SIG-M5 treated with dmso at 0.1 percent for 504 hours (cell line): ENCODE data around the gene FAM200C.

Experiments used
- DNase-seq: peaks from one replicate; lab custom pipeline; 2025; ENCODE audit not compliant: unreplicated experiment; lab: John Stamatoyannopoulos, UW

Gene FAM200C

DNA sequence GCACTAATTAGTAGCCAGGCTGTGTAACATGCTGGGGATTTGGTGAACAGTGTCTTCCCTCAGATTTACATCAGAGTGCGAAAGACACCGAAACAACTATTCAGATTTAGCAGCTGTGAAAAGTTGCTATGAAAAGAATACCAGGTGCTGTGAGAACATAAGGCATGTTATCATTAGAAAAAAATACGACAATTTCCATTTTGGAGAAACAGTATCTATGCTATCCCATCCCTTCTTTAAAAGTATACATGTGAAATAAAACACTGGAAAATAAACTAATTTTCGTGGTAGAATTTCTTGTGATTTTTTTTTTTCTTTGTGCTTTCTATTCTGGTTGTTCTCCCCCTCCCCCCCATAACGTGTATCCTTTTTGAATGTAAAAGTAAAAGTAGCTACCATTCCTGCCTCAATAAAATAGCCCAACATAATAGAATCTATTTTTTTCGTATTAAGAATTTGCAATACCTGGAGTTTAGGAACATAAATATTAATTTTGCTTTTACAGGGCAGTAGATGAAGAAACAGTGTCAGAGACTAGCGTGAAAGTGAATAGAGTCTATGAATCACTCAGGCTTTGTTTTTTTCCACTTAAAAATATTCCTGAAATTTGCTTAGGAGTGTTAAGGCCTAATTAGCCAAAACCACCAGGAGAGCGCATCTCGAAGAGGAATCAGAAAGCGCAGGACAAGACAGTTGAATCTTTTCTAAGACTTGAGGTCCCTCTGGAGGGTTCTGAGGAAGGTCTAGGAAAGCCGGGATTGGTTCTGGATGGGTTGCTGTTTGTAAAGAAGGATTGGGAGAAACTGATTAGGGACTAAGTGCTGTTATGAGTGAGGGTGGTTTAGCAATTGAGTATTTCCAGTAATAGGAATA is 19.8 kb upstream of the FAM200C start:
- no peak for DNase-seq

DNA sequence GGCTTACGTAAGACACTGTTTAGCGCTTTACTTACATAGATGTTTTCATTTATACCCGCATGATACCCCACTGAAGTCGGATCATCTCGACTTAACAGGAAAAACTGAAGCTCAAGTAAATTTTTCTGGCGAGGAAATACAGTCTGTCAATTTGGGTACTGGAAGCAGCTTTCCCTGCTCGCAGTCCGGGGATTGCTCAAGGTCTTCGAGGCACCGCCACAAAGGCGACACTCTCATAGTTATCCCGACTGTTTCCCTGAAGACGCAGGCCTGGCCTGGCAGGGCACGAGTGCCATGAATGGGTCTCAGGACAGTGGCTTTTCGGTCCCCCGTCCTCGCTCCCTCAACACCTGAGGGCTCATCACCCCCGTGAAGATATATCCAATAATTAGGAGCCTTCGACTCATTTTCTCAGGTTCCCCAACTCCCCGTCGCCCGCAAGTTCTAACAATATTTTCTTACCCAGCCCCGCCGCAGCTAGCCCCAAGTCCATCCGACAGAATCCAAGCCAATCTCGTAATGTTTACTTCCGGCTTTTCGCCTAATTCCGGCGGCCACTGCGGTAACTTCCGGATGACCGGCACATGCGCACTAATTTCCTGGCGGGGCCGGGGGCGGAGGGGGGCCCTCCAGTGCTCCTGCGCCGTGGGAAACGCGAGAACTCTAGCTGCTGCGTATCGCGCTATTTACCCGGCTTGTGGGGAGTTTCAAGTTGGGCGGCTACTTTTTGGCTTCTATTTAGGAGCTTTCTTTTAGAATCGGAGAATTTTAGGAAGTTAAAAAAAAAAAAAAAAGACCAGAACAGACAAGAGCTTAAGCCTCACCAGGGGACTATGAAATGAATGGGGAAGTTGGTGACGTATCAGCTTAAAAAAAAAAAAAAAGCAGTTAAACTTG is 19.0 kb upstream of the FAM200C start, which contains the start of gene SLU7:
Gene SLU7 (minus strand): TSS at position 521 of the 897 bp plus-strand sequence. CDS start 3,787 bp downstream, outside the sequence.
- peak; percentile 96 for DNase-seq

DNA sequence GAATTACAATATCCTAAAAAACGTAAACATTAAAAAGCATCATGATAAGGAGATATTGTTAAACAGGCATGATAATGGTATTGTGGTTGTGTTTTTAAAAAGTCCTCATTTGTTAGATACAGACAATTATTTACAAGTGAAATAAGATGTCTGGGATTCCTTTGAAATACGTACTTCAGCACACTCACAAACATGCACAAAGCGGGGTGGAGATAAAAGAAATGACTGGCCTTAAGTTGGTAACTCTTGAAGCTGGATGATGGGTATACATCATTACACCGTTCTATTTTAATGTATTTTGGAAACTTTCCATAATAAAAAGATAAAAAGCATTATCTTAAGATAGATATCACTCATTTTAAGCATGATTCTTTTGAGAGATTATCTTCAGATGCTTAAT is 1.0 kb downstream of the FAM200C start:
- no peak for DNase-seq

DNA sequence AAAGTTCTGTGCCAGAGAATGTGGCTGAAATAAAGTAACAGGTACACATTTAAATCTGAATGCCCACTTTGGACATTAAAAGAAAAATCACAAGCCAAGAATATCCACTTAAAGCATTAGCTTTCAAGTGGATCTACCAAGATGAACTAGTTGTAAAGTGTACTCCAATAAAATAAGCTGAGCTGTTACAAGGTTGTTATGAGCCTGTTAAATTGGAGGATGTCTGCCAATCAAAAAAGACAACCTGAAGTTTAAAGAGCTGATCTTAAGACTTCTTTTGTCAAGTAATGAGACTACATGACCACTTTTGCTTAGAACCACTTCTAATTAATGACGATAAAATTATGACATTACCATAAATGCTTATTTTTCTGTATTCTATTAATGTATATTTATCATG is 2.4 kb downstream of the FAM200C start:
- DNase-seq, result no peak

DNA sequence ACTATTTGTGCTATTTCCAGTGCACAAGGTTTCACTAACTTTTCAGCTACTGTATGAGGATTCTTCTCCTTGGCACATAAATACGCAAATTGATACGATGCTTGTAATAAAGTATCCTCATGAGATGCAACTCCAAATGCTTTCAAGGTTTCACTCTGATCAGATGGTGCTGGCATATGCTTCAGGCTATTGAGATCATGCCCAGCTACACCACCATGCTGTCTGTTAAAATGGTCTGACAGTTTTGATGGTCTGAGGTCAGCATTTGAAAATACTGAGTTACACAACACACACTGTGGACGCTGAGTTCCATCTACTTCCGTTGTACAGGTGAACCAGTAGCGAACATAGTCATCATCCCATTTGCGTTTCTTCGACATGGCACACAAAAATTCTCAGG is 4.7 kb downstream of the FAM200C start:
- DNase-seq, result no peak

DNA sequence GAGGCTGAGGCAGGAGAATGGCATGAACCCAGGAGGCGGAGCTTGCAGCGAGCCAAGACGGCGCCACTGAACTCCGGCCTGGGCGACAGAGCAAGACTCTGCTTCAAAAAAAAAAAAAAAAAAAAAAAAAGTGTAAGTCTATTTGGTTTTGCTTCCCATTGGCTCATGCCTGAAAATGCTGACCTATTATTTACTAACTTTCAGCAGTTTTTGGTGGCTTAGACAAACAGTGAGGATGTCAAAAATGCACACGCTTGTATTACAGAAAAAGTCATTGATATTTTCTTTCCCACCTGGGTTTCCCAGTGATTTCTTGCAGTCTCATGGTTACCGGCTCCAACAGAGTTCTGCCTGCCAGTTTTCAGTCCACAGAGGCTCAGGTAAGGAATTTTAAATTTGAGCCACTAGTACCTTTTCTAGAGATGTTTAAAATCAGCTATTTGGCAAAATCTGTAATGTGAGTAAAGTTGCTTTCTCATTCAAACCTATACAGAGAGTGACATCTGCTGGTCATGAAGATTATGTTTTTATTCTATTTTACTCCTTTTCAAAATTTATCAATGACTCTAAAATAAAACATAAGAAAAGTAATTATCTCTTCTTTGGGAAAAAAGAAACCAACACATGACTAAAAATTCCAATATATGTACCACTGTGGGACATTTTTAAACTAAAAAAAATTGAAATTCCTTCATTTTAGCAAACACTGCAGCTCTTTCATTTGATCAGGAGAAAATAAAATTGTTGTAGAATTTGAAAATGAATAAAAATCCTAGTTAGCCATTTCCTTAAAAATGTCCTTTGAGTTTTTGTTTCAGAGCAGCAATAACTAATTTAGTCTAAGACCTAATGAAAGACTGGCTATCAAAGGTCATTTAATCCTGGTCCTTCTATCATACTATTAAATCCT is 8.8 kb downstream of the FAM200C start:
- peak; percentile 22 for DNase-seq

DNA sequence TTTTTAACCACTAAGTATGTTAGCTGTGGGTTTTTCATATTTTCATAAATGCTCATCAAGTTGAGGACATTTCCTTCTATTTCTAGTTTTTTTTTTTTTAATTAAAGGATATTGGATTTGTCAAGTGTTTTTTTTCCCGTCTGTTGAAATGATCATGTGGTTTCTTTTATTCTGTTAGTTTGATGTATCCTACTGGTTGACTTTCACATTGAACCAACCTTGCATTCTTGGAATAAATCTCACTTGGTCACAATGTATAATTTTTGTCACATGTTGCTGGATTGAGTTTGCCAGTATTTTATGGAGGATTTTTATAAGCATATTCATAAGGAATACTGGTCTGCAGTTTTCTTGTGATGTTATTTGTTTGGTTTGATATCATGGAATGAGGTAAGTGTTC is 12.4 kb downstream of the FAM200C start:
- DNase-seq, result no peak

DNA sequence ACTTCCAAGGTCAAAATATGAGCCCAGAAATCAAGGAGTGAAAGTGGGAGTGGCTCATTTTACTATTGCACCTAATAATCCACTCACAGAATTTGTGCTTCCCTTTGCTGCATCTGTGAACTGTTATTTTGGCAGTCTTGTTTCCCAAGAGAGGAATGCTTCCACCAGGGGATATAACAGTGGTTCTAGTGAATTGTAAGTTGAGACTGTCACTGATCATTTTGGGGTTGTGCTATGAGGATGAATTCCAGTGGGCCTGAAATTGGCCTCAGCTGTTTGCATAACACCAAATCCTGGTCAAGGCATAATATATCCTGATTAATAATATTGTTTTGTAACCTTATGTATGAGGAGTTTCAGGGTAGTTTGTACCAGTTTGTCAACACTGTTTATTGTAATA is 14.4 kb downstream of the FAM200C start:
- no peak for DNase-seq

DNA sequence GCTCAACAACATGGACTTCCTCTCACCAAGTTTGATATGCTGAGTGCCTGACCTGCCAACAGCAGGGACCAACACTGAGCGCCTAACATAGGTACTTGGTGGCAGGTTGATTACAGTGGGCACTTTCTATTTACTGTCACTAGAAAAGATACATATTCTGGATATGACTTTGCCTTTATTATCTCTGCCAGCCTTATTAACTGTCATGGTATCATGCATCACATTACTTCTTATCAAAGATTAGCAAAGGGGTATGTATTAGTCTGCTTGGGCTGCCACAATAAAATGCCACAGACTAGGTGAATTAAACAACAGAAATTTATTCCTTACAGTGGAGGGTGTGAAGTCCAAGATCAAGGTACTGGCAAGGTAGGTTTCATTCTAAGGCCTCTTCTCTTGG is 15.2 kb downstream of the FAM200C start:
- no peak for DNase-seq

DNA sequence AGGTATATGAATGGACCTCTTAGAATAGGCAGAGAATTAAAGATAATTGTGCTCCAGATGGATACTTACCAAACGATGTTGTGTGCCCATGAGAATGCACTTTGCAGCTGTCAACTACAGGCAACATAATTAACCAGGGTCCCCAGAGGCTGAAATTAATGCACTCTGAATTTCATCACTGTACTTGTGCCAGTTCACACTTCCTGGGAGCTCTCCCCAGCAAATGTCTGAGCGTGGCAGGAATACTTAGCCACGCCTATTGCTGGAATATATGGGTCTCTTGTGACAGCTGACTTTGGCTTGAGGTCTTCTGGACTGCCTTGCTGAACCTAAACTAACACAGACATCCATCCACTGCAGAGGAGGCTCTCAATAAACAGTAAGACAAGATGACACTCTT is 17.5 kb downstream of the FAM200C start:
- no peak for DNase-seq

DNA sequence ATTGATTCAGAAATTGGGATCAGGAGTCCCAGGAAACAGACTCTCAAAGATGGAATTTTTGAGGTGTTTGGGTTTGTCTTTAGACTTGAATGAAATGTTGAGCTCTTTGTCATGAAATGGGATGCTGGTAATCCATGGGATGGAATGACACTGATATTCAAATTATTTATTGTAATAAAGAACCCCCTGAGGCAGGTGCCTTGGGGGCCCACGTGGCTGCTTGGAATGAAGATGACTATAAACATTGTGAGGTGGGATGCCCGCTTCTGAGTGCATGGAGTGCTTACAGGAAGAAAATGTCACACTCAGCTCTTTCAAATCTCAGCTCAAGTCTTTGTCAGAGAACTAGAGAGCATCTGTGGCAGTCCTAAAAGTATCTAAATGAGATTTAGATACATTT is 19.8 kb downstream of the FAM200C start:
- DNase-seq, result no peak

DNA sequence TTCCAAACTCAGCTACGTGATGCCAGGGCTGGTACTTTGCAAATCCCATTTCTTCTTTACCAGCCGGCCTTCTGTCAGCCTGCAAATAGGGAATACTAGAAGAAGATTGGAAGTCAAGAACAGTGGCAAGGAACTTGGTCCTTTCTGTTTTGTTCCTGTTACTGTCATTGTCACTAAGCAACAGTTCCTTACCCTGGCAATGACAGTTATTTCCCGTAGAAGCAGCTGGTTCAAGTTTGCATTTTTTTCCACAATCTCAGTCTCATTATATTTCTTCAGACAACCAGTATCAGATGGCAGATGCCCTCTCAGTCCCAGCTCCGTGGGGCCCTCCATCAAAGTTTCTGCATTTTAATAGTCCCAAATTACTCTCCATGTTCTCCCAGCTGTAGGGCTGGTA is 20.3 kb downstream of the FAM200C start:
- no peak for DNase-seq

DNA sequence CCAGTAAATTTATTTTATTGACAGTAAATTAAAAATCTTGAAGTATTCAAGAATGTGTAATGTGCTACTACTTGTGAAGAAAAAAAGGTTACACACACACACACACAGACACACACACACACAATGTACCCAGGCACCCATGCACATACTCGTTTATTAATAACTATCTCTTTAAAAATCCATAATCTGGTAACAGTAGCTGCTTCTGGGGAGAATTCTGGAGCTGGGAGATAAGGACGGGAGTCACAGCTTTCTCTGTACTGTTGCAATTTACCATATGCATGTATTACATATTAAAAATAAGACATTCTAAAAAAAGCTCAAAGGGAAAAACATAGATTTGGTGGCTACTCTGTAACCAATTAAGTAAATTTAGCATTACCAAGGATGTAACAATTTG is 21.5 kb downstream of the FAM200C start:
- DNase-seq, result no peak

DNA sequence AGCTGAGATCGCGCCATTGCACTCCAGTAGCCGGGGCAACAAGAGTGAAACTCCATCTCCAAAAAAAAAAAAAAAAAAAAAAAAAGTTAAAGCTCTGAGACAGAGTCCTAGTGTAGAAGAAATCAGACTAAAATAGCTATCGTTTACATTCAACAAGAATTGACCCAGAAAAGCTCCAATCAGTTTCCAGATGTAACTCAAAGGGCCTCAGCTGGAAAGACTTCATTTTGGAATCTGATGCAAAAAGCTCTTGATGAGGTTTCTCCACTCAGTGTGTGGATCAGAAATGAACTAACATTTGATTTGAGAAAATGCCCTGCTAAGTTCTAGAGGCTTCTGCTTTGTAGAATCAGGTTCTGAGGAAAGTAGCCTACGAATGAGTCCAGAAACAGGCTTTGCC is 22.2 kb downstream of the FAM200C start:
- DNase-seq, result no peak

DNA sequence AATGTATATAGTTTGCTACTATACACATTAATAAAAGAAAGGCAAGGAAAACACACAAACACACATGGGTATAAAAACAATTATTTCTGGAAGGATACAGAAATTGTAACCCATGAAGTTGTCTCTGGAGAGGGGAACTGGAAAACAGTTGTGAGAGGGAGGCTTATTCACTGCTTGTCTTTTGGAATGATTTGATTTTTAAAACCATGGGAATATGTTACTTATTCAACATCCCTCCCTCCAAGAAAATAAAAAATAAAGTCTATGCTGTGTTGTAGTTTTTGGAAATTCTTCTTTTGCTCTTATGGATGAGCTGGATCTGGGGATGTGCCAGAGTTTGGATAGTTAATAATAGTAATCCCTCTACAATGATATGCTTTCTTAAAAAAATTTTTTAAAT is 23.4 kb downstream of the FAM200C start:
- DNase-seq, result no peak

DNA sequence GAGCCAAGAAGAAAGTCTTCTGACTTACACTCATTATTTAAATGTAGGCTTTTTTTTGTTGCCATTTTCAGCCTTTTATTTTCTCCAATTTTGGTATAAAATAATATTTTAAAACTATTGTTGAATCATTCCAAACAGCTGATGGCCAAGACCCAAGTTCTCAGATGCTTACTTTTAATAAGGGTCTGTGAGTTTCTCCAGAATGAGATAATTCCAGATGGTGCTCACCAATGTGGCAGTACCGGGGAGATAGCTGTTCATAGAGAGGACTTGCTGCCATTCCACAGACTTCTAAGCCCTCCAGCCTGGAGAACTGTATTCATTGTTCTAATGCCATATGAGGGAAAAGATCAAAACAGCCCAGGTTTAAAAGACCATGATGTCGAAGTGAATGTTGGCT is 24.2 kb downstream of the FAM200C start:
- DNase-seq, result no peak

DNA sequence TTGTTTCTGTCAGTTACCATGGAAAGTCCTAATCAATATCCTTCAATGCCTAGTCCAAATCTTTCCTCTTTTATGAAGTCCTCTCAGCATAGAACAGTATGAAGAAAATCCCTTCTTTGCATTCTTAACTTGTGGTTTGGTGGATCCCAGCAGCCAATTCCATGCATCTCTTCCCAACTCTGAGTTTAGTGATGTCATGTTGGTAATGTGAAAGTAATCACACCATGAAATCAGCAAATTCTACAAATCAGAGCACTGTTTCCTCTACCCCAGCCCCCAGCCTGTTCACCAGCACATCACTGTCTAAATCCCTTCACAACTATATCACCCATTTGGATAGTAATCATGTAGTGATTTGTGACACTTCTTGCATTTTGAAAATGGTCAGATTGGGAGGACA is 24.7 kb downstream of the FAM200C start:
- no peak for DNase-seq

DNA sequence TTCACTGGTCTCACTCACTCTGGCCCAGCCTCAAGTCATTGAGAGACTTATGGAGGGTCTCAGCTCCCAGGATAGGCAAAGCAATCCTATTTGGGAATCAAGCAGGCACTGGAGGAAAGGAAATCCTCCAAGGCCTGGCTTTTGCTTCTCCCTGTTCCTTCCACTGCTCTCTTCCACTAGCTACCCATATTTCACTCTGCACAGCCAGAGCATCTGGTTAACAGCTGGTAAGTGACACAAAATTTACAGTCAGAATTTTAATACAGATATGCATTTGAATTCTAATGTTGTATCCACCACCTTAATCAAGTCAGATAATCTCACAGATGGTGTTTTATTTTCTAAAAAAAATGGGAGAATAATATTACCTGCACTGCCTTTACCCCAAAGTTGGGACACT is 28.6 kb downstream of the FAM200C start:
- DNase-seq, result no peak

DNA sequence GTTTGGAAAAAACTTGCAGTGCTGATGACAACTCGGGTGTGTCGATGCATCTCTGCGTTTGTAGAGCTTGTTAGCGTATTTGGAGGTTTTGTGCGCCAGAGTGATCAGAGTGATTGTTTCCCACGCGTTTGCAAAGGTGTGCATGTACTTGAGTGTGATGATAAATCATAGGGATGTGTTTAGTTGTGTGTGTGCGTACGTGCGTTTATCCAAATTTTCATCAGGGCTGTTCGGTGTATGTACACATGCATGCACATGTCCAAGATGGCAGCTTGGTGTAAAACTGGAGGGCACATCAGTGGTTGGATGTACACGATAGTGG is 29.2 kb downstream of the FAM200C start:
- DNase-seq, result no peak

DNA sequence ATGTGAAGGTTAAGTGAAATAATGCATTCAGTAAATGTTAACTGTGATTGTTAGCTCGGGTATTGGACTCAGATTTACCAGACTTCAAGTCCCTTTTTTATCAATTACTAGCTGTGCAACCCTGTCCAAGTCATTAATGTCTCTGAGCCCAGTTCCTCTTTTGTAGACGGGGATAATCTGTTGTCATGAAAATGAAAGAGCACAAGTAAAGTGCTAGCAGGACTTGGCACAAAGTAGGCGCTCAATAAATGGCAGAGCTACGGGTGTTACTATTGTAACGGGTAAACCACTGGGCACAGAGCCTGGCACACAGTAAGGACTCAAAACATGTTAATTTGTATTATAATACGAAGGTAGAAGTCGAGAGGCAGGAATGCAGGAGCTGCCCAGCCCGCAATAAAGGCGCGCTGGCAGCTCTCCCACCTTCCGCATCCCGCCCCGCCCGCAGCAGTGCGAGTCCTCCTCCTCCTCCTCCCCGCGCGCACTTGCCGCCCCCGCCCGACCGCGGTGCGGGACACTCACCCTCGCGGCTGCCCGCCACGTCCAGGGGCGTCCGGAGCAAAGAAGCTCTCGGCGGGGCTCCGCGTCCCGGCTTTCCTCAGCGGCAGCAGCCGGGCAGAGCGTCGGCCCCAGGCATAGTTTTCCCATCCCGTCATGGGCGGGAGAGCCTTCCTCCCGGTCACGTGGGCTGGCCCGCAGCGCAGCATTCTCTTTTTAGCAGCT is 29.7 kb downstream of the FAM200C start, which contains the start of gene C1QTNF2:
Gene C1QTNF2 (minus strand): TSS at position 637 of the 723 bp plus-strand sequence. CDS start 15,615 bp downstream, outside the sequence.
- DNase-seq, result peak; percentile 13
